ENCODE data around the gene ZFP69B.

The ZFP69B gene

GRCh38 chr1:40476924-40477677 is 26.8 kb downstream of the ZFP69B start, which contains the start of gene ZFP69:
ZFP69 (plus strand) TSS chr1:40477290; CDS start chr1:40479362, 2,072 bp downstream.
- TF ChIP-seq, protein P1, sequence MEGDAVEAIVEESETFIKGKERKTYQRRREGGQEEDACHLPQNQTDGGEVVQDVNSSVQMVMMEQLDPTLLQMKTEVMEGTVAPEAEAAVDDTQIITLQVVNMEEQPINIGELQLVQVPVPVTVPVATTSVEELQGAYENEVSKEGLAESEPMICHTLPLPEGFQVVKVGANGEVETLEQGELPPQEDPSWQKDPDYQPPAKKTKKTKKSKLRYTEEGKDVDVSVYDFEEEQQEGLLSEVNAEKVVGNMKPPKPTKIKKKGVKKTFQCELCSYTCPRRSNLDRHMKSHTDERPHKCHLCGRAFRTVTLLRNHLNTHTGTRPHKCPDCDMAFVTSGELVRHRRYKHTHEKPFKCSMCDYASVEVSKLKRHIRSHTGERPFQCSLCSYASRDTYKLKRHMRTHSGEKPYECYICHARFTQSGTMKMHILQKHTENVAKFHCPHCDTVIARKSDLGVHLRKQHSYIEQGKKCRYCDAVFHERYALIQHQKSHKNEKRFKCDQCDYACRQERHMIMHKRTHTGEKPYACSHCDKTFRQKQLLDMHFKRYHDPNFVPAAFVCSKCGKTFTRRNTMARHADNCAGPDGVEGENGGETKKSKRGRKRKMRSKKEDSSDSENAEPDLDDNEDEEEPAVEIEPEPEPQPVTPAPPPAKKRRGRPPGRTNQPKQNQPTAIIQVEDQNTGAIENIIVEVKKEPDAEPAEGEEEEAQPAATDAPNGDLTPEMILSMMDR (IDR thresholded peaks at IDR 0.05) = no peak

DNA sequence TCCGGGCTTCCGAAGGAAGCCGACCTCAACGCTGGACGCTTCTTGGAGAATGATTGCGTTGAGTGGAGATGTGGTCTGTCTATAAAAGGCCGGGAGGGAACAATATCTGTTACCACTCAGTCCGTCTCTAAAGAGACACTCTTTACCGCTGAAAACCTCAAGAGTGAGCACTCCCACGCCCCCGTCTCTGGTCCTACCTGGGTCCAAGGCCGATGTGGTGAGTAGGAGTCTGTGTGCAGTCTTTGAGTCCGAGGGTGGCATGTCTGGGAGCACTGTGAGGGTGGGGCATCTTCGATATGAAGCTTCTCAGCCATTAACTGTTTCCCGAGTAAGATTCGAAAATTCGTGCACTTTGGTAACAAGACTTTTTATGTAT is 27.4 kb downstream of the ZFP69B start:
- TF ChIP-seq, protein P1 (IDR thresholded peaks at IDR 0.05) = no peak

DNA sequence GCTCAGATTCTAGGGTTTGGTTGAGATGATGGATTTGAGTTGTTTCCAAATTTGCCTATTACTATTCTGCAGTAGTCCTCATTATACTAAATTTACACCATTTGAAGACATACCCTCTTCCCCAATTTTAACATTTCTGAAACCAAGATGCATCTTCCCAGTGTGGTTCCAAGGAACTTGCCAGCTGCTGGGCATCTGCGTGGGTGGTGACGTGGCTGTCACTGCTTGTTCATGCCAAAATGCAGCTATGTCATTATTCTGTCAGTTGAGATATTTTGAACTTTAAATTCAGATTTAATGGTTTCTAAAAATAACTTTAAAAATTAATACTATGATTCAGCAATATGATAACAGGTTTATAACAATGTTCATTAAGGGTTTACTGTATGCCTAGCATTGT is 28.0 kb downstream of the ZFP69B start:
- TF ChIP-seq, protein P1 (IDR thresholded peaks at IDR 0.05) = no peak

GRCh38 chr1:40479156-40479555 is 28.9 kb downstream of the ZFP69B start:
- TF ChIP-seq, protein P1 (IDR thresholded peaks at IDR 0.05) = no peak

GRCh38 chr1:40495315-40495903 is 45.1 kb downstream of the ZFP69B start:
- TF ChIP-seq, protein P1 (IDR thresholded peaks at IDR 0.05) = no peak

DNA sequence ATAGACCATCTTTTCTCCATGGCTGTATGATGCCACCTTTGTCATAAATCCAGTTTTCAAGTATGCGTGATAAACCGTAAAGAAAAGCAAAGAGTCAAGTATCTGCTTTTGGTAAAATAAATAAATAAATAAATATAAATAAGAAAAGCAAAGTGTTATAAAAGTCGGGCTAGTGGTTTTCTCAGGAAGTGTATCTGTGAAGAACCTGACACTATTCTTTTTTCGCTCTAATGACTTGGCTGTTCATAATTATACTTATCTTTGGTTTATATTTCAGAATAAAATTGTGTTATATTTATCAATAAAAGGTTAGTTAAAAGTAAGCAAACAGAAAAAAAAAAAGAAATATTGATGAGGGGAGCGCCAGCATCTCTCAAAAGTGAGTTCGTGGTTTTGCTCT is 57.7 kb downstream of the ZFP69B start:
- TF ChIP-seq, protein P1 (IDR thresholded peaks at IDR 0.05) = no peak

DNA sequence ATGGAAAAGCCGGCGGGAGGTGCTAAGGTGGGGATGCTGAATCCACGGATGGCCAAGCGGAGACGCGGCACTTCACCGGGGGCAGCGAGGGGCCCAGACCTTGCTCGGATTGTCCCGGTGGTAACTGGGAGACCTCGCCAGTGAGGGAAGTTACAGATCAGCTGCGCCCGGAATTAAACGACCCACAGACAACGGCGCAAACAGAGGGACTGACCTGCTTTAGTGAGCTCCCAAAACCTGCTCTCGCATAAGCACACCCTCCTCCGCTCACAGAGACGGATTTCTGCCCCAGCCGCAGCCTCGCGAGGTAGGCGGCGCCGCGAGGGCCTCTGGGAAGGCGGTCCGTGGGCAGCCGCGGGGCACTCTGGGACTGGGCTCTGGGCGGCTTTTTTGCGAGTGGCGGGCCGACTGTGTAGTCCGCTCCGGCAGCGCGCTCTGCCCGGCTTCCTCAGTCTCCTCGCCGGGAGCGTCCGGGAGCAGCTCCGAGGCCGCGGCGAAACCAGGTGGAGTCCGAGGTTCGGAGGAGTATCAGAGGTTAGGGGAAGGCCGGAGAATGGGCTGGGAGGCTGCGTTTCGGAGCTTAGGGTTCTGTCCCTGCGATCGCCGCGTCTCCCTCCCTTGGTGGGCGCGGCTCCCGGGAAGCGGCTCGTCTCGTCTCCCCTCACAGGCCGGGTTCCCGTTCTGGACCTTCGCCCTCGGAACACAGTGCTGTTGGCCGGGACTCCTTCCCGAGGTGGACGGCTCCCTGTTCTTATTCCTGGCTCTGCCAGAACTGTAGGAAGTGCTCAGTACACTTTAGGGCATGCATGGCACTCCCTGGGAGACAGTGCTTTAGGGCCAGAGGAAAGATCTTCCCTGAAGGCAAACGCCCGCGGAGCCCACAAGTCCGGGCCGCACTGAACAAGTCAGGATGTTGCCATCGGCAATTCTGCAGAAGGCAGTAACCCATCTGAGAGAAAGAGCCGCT is 58.4 kb downstream of the ZFP69B start, which contains the start of gene EXO5:
EXO5 (plus strand) TSS at position 393 of the 967 bp plus-strand sequence. CDS start 5,778 bp downstream, outside the sequence.
- TF ChIP-seq, protein P1 (IDR thresholded peaks at IDR 0.05) = no peak

Measured in LNCAP (cell line).